HepG2 (cell line): ENCODE data around the gene OSBPL5. TPM values are rescaled to one million over a fixed set of nuclear protein-coding genes. Genes with fewer than 3 reads are reported as not detected.

ENCODE experiments used
- CEBPB ChIP-seq: IDR thresholded peaks from 2 replicates; pipeline ENCODE4 v1.6.1; 2011; ENCODE audit warnings: low read depth, low read length, improper control_type of control experiment, borderline replicate concordance
- HNRNPL ChIP-seq: fragments of 200-400 bp; formaldehyde crosslinking; IDR thresholded peaks from 2 replicates; pipeline ENCODE4 v1.6.1; 2017; ENCODE audit warnings: mild to moderate bottlenecking, low read depth, low read length
- MEF2D ChIP-seq: sonication (generic); formaldehyde crosslinking; IDR thresholded peaks from 2 replicates; pipeline ENCODE4 v1.5.1; 2020; ENCODE audit warnings: mild to moderate bottlenecking, missing genetic modification reagents
- PTBP1 ChIP-seq: fragments of 200-400 bp; formaldehyde crosslinking; IDR thresholded peaks from 2 replicates; pipeline ENCODE4 v1.6.1; 2018; ENCODE audit warnings: low read length, low read depth; ENCODE audit not compliant: poor library complexity, severe bottlenecking
- SOX5 ChIP-seq: IDR thresholded peaks from 2 replicates; pipeline ENCODE4 v1.6.1; 2016; ENCODE audit warnings: borderline replicate concordance
- ZFX ChIP-seq: sonication (generic); formaldehyde crosslinking; IDR thresholded peaks from 2 replicates; pipeline ENCODE4 v1.4.0; 2020; ENCODE audit warnings: mild to moderate bottlenecking, low read depth, missing genetic modification reagents, moderate library complexity
- ZNF34 ChIP-seq: sonication (generic); formaldehyde crosslinking; IDR thresholded peaks from 2 replicates; pipeline ENCODE4 v1.4.0; 2020; ENCODE audit warnings: mild to moderate bottlenecking, missing genetic modification reagents, borderline replicate concordance
- ZNF773 ChIP-seq: sonication (generic); formaldehyde crosslinking; IDR thresholded peaks from 2 replicates; pipeline ENCODE4 v1.4.0; 2020; ENCODE audit warnings: missing genetic modification reagents, borderline replicate concordance
- polyA plus RNA-seq, 8 experiments: library from polyadenylated mRNA; depleted of rRNA in 3 of 8; stranded (reverse) in 7 of 8; unstranded in 1 of 8; fragments of >200 nt; fragmentation: Illumina TruSeq in 4 of 8; extraction: Trizol in 4 of 8; gene quantifications; 2 replicates each; pipeline versions ENCODE4 v1.2.1 to v1.2.3, GENCODE V29; 2011 to 2016; ENCODE audit warnings: low read depth in 4 of 8, missing spikeins in 1 of 8, mixed read lengths in 1 of 8; ENCODE audit not compliant: insufficient read depth in 1 of 8
- total RNA-seq, 5 experiments: library from RNA; depleted of rRNA; stranded (reverse); fragments of >200 nt; fragmentation: Illumina TruSeq; extraction: Trizol; gene quantifications; 2 replicates each; pipeline ENCODE4 v1.2.3, GENCODE V29; 2016; ENCODE audit warnings: low read depth in 1 of 5
- TF ChIP-seq, protein P1 (sequence below): sonication (generic); formaldehyde crosslinking; IDR thresholded peaks from 2 replicates; pipeline ENCODE4 v1.8.1; 2023; ENCODE audit warnings: mild to moderate bottlenecking, missing genetic modification reagents
- TF ChIP-seq, protein P2 (sequence below): sonication (generic); formaldehyde crosslinking; IDR thresholded peaks from 2 replicates; pipeline ENCODE4 v1.5.0; 2020; ENCODE audit warnings: mild to moderate bottlenecking, missing genetic modification reagents, borderline replicate concordance
- TF ChIP-seq, protein P3 (sequence below): sonication (generic); formaldehyde crosslinking; IDR thresholded peaks from 2 replicates; pipeline ENCODE4 v1.5.1; 2020; ENCODE audit warnings: mild to moderate bottlenecking, missing genetic modification reagents, borderline replicate concordance
- TF ChIP-seq, protein P4 (sequence below): sonication (generic); formaldehyde crosslinking; IDR thresholded peaks from 2 replicates; pipeline ENCODE4 v1.9.0; 2022; ENCODE audit warnings: low read depth, missing genetic modification reagents
- TF ChIP-seq, protein P5 (sequence below): IDR thresholded peaks from 2 replicates; pipeline ENCODE4 v1.6.1; 2016; ENCODE audit warnings: low read depth, borderline replicate concordance
- TF ChIP-seq, protein P6 (sequence below): sonication (generic); formaldehyde crosslinking; IDR thresholded peaks from 2 replicates; pipeline ENCODE4 v1.5.0; 2020; ENCODE audit warnings: missing genetic modification reagents
- TF ChIP-seq, protein P7 (sequence below): IDR thresholded peaks from 2 replicates; pipeline ENCODE4 v1.6.1; 2016
- TF ChIP-seq, protein P8 (sequence below): sonication (generic); formaldehyde crosslinking; IDR thresholded peaks from 2 replicates; pipeline ENCODE4 v1.4.0; 2020; ENCODE audit warnings: missing genetic modification reagents, mild to moderate bottlenecking, borderline replicate concordance

Gene OSBPL5
- total and polyA plus RNA-seq, 2 of the 13 experiments (the other 11 are each of a cell fraction or from before 2014, with no cell fraction given): not detected

DNA sequence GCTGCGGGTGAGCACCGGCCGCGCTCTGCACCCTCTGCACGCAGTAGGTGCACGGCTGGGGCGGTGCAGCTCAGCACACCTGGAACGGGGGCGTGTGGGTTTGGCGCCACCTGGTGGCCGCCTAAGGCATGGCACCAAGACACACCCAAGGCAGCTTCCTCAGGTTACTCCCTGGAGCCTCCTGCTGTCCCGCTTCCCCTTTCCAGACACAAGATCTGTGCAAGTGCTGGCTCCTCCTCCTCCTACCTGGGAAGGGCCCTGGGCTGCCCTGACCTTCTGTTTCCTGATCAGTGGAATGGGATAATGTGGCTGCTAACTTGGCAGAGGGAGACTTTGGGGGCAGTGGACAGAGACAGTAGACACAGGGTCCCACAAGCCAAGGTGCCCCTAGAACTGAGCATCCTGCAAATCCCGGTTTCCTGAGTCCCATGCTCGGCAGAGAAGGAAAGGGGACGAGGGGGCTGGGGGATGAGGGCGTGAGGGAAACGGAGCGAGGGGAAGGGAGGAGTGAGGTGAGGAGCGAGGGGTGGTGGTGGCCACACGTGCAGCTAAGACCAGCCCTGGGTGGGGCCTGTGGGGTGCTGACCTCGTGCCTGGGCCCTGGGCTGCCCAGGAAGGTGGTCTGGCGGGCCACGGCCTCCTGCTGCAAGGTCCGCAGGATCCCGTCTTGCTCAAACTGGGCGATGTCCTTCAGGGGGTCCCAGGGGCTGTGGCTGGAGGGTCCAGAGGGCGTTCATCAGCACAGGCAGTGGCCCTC lies 73.1 kb downstream of the OSBPL5 start (continued):
- TF ChIP-seq, protein P1, sequence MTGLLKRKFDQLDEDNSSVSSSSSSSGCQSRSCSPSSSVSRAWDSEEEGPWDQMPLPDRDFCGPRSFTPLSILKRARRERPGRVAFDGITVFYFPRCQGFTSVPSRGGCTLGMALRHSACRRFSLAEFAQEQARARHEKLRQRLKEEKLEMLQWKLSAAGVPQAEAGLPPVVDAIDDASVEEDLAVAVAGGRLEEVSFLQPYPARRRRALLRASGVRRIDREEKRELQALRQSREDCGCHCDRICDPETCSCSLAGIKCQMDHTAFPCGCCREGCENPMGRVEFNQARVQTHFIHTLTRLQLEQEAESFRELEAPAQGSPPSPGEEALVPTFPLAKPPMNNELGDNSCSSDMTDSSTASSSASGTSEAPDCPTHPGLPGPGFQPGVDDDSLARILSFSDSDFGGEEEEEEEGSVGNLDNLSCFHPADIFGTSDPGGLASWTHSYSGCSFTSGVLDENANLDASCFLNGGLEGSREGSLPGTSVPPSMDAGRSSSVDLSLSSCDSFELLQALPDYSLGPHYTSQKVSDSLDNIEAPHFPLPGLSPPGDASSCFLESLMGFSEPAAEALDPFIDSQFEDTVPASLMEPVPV (CRISPR knock-in tag): no peak
- TF ChIP-seq ZFX (CRISPR knock-in tag) (peak; percentile 29; the same call in 1 of the 2 replicates), HNRNPL (no peak), CEBPB (no peak), ZNF773 (CRISPR knock-in tag) (no peak), ZNF34 (CRISPR knock-in tag) (no peak), MEF2D (CRISPR knock-in tag) (no peak), PTBP1 (no peak), SOX5 (CRISPR knock-in tag) (0 out of 2 replicates have a peak, but pooled peaks have one; percentile 15)
- TF ChIP-seq, protein P2, sequence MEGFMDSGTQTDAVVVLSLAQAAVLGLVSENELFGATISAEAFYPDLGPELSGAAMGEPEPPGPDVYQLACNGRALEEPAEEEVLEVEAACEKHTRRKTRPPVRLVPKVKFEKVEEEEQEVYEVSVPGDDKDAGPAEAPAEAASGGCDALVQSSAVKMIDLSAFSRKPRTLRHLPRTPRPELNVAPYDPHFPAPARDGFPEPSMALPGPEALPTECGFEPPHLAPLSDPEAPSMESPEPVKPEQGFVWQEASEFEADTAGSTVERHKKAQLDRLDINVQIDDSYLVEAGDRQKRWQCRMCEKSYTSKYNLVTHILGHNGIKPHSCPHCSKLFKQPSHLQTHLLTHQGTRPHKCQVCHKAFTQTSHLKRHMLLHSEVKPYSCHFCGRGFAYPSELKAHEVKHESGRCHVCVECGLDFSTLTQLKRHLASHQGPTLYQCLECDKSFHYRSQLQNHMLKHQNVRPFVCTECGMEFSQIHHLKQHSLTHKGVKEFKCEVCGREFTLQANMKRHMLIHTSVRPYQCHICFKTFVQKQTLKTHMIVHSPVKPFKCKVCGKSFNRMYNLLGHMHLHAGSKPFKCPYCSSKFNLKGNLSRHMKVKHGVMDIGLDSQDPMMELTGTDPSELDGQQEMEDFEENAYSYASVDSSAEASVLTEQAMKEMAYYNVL (CRISPR knock-in tag): no peak
- TF ChIP-seq, protein P3, sequence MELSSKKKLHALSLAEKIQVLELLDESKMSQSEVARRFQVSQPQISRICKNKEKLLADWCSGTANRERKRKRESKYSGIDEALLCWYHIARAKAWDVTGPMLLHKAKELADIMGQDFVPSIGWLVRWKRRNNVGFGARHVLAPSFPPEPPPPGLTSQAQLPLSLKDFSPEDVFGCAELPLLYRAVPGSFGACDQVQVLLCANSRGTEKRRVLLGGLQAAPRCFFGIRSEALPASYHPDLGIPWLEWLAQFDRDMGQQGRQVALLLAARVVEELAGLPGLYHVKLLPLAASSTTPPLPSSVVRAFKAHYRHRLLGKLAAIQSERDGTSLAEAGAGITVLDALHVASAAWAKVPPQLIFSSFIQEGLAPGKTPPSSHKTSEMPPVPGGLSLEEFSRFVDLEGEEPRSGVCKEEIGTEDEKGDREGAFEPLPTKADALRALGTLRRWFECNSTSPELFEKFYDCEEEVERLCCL: no peak
- TF ChIP-seq, protein P4, sequence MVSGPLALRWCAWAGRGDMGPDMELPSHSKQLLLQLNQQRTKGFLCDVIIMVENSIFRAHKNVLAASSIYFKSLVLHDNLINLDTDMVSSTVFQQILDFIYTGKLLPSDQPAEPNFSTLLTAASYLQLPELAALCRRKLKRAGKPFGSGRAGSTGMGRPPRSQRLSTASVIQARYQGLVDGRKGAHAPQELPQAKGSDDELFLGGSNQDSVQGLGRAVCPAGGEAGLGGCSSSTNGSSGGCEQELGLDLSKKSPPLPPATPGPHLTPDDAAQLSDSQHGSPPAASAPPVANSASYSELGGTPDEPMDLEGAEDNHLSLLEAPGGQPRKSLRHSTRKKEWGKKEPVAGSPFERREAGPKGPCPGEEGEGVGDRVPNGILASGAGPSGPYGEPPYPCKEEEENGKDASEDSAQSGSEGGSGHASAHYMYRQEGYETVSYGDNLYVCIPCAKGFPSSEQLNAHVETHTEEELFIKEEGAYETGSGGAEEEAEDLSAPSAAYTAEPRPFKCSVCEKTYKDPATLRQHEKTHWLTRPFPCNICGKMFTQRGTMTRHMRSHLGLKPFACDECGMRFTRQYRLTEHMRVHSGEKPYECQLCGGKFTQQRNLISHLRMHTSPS (CRISPR knock-in tag): no peak
- TF ChIP-seq, protein P5, sequence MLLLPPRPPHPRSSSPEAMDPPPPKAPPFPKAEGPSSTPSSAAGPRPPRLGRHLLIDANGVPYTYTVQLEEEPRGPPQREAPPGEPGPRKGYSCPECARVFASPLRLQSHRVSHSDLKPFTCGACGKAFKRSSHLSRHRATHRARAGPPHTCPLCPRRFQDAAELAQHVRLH (CRISPR knock-in tag): peak; percentile 61; the same call in 1 of the 2 replicates
- TF ChIP-seq, protein P6, sequence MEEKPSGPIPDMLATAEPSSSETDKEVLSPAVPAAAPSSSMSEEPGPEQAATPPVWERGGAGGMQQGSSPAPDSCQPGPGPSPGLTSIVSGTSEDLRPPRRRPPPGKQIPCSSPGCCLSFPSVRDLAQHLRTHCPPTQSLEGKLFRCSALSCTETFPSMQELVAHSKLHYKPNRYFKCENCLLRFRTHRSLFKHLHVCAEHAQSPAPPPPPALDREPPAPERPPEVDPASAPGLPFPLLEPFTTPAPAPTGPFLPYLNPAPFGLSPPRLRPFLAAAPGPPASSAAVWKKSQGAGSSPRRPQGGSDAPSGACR (CRISPR knock-in tag): no peak
- TF ChIP-seq, protein P7, sequence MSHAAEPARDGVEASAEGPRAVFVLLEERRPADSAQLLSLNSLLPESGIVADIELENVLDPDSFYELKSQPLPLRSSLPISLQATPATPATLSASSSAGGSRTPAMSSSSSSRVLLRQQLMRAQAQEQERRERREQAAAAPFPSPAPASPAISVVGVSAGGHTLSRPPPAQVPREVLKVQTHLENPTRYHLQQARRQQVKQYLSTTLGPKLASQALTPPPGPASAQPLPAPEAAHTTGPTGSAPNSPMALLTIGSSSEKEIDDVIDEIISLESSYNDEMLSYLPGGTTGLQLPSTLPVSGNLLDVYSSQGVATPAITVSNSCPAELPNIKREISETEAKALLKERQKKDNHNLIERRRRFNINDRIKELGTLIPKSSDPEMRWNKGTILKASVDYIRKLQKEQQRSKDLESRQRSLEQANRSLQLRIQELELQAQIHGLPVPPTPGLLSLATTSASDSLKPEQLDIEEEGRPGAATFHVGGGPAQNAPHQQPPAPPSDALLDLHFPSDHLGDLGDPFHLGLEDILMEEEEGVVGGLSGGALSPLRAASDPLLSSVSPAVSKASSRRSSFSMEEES (CRISPR knock-in tag): no peak
- TF ChIP-seq, protein P8, sequence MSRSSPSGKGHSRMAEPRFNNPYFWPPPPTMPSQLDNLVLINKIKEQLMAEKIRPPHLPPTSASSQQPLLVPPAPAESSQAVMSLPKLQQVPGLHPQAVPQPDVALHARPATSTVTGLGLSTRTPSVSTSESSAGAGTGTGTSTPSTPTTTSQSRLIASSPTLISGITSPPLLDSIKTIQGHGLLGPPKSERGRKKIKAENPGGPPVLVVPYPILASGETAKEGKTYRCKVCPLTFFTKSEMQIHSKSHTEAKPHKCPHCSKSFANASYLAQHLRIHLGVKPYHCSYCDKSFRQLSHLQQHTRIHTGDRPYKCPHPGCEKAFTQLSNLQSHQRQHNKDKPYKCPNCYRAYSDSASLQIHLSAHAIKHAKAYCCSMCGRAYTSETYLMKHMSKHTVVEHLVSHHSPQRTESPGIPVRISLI (CRISPR knock-in tag): no peak
